ENCODE data around the gene TNFAIP8L2.
A peak's percentile ranks its signal among the peaks of the same experiment; 100 is the strongest.

The TNFAIP8L2 gene

GRCh38 chr1:151156515-151156819, at the start of gene TNFAIP8L2:
Gene TNFAIP8L2, plus strand, starts transcription at chr1:151156649. Its CDS starts 2,049 bp downstream, at chr1:151158698.
- H3K9me3 Mint-ChIP-seq: no peaks in the 10 kb centered on the region
- no peak for TF ChIP-seq CTCF (IDR thresholded peaks at IDR 0.05; ENCODE audit: unreplicated experiment in 3 of 3)
- H3K27me3 Mint-ChIP-seq (ENCODE audit: low read depth): no peaks in the 10 kb centered on the region
- H3K36me3 Mint-ChIP-seq (ENCODE audit: low read depth): peaks cover 26% of the 10 kb centered on the region
- no peaks in the 10 kb centered on the region for H3K4me1 Mint-ChIP-seq
- H3K4me3 Mint-ChIP-seq: no peak within 1 kb of the TSS
- no peak within 1 kb of the TSS for H3K27ac Mint-ChIP-seq

GRCh38 chr1:151106894-151107293, 49.6 kb upstream of the TNFAIP8L2 start:
- Mint-ChIP-seq H3K4me3 (no peak overlapping the region), H3K9me3 (no peaks in the 10 kb centered on the region), H3K4me1 (no peaks in the 10 kb centered on the region), H3K36me3 (ENCODE audit: low read depth) (peaks cover 11% of the 10 kb centered on the region), H3K27me3 (ENCODE audit: low read depth) (no peaks in the 10 kb centered on the region), H3K27ac (peak overlapping the region in 1 of 3 experiments; percentile 48)
- TF ChIP-seq CTCF (IDR thresholded peaks at IDR 0.05; ENCODE audit: unreplicated experiment in 3 of 3): no peak

- no peak overlapping the region for H3K4me3 Mint-ChIP-seq
- no peak overlapping the region for H3K27ac Mint-ChIP-seq
- no peaks in the 10 kb centered on the region for H3K27me3 Mint-ChIP-seq (ENCODE audit: low read depth)
- no peak for TF ChIP-seq CTCF (IDR thresholded peaks at IDR 0.05; ENCODE audit: unreplicated experiment in 3 of 3)
- no peaks in the 10 kb centered on the region for H3K9me3 Mint-ChIP-seq
- peaks cover 11% of the 10 kb centered on the region for H3K36me3 Mint-ChIP-seq (ENCODE audit: low read depth)
- H3K4me1 Mint-ChIP-seq: no peaks in the 10 kb centered on the region
These were observed 48.1 kb upstream of the TNFAIP8L2 start for GRCh38 chr1:151108331-151108730.

GRCh38 chr1:151113877-151114276, 42.6 kb upstream of the TNFAIP8L2 start:
- H3K36me3 Mint-ChIP-seq (ENCODE audit: low read depth): peaks cover 13% of the 10 kb centered on the region
- H3K4me1 Mint-ChIP-seq: no peaks in the 10 kb centered on the region
- H3K9me3 Mint-ChIP-seq: no peaks in the 10 kb centered on the region
- no peak overlapping the region for H3K27ac Mint-ChIP-seq
- H3K27me3 Mint-ChIP-seq (ENCODE audit: low read depth): no peaks in the 10 kb centered on the region
- TF ChIP-seq CTCF (IDR thresholded peaks at IDR 0.05; ENCODE audit: unreplicated experiment in 3 of 3): no peak
- no peak overlapping the region for H3K4me3 Mint-ChIP-seq

- peaks cover 15% of the 10 kb centered on the region for H3K36me3 Mint-ChIP-seq (ENCODE audit: low read depth)
- TF ChIP-seq CTCF (IDR thresholded peaks at IDR 0.05; ENCODE audit: unreplicated experiment in 3 of 3): no peak
- H3K4me3 Mint-ChIP-seq: no peak overlapping the region
- H3K9me3 Mint-ChIP-seq: no peaks in the 10 kb centered on the region
- H3K27ac Mint-ChIP-seq: peak overlapping the region in 1 of 3 experiments; percentile 49
- H3K27me3 Mint-ChIP-seq (ENCODE audit: low read depth): peaks cover 4% of the 10 kb centered on the region
- no peaks in the 10 kb centered on the region for H3K4me1 Mint-ChIP-seq
These were observed 31.6 kb upstream of the TNFAIP8L2 start for GRCh38 chr1:151124763-151125403.

- Mint-ChIP-seq H3K4me3 (no peak overlapping the region), H3K36me3 (ENCODE audit: low read depth) (peaks cover 5% of the 10 kb centered on the region)
- TF ChIP-seq CTCF (IDR thresholded peaks at IDR 0.05; ENCODE audit: unreplicated experiment in 3 of 3): no peak
These were observed 27.6 kb upstream of the TNFAIP8L2 start for GRCh38 chr1:151128800-151129199.

More at GRCh38 chr1:151128800-151129199, 27.6 kb upstream of the TNFAIP8L2 start:
- peaks cover 25% of the 10 kb centered on the region for H3K4me1 Mint-ChIP-seq
- no peaks in the 10 kb centered on the region for H3K9me3 Mint-ChIP-seq
- peaks cover 13% of the 10 kb centered on the region for H3K27me3 Mint-ChIP-seq (ENCODE audit: low read depth)
- no peak overlapping the region for H3K27ac Mint-ChIP-seq
